HepG2 (cell line): ENCODE data around the gene TXN. TPM values are rescaled to one million over a fixed set of nuclear protein-coding genes. Genes with fewer than 3 reads are reported as not detected.

Experiments used
- DZIP1 ChIP-seq: sonication (generic); formaldehyde crosslinking; IDR thresholded peaks from 2 replicates; pipeline ENCODE4 v1.5.0; 2020; ENCODE audit warnings: mild to moderate bottlenecking, missing genetic modification reagents
- HCFC1 ChIP-seq: fragments of 150-350 bp; IDR thresholded peaks from 2 replicates; pipeline ENCODE4 v1.6.1; 2014; ENCODE audit warnings: low read depth, low read length
- HES4 ChIP-seq: sonication (generic); formaldehyde crosslinking; IDR thresholded peaks from 2 replicates; pipeline ENCODE4 v1.9.0; 2021; ENCODE audit warnings: mild to moderate bottlenecking, missing genetic modification reagents, borderline replicate concordance
- HHEX ChIP-seq: IDR thresholded peaks from 2 replicates; pipeline ENCODE4 v1.6.1; 2016; ENCODE audit warnings: control low read depth
- KLF16 ChIP-seq, 2 experiments: sonication (generic) in 1 of 2; formaldehyde crosslinking in 1 of 2; IDR thresholded peaks; 2 replicates each; pipeline versions ENCODE4 v1.6.1 to v1.8.0; 2016 to 2023; ENCODE audit warnings: missing genetic modification reagents in 2 of 2, missing compliant biosample characterization in 1 of 2
- TBL1XR1 ChIP-seq: fragments of 150-350 bp; IDR thresholded peaks from 2 replicates; pipeline ENCODE4 v1.6.1; 2014; ENCODE audit warnings: borderline replicate concordance, low read length; ENCODE audit not compliant: partially characterized antibody
- TCF7 ChIP-seq: sonication (generic); IDR thresholded peaks from 2 replicates; pipeline ENCODE4 v1.6.1; 2016; ENCODE audit warnings: antibody characterized with exemption, low read depth
- ZBTB3 ChIP-seq: sonication (generic); formaldehyde crosslinking; IDR thresholded peaks from 2 replicates; pipeline ENCODE4 v1.4.0; 2020; ENCODE audit warnings: low read depth, mild to moderate bottlenecking, moderate library complexity, missing genetic modification reagents, borderline replicate concordance
- ZNF180 ChIP-seq: sonication (generic); formaldehyde crosslinking; IDR thresholded peaks from 2 replicates; pipeline ENCODE4 v1.4.0; 2020; ENCODE audit warnings: low read depth, missing genetic modification reagents, borderline replicate concordance
- ZNF281 ChIP-seq: sonication (generic); formaldehyde crosslinking; IDR thresholded peaks from 2 replicates; pipeline ENCODE4 v1.4.0; 2020; ENCODE audit warnings: missing genetic modification reagents, borderline replicate concordance
- ZNF30 ChIP-seq: sonication (generic); formaldehyde crosslinking; IDR thresholded peaks from 2 replicates; pipeline ENCODE4 v1.5.0; 2020; ENCODE audit warnings: mild to moderate bottlenecking, missing genetic modification reagents
- ZNF557 ChIP-seq: sonication (generic); formaldehyde crosslinking; IDR thresholded peaks from 2 replicates; pipeline ENCODE4 v1.4.0; 2020; ENCODE audit warnings: missing genetic modification reagents
- ZNF562 ChIP-seq: sonication (generic); formaldehyde crosslinking; IDR thresholded peaks from 2 replicates; pipeline ENCODE4 v1.8.0; 2022; ENCODE audit warnings: missing genetic modification reagents, borderline replicate concordance
- ZNF567 ChIP-seq: sonication (generic); formaldehyde crosslinking; IDR thresholded peaks from 2 replicates; pipeline ENCODE4 v1.8.1; 2023; ENCODE audit warnings: mild to moderate bottlenecking, missing genetic modification reagents, borderline replicate concordance
- polyA plus RNA-seq, 8 experiments: library from polyadenylated mRNA; depleted of rRNA in 3 of 8; stranded (reverse) in 7 of 8; unstranded in 1 of 8; fragments of >200 nt; fragmentation: Illumina TruSeq in 4 of 8; extraction: Trizol in 4 of 8; gene quantifications; 2 replicates each; pipeline versions ENCODE4 v1.2.1 to v1.2.3, GENCODE V29; 2011 to 2016; ENCODE audit warnings: low read depth in 4 of 8, missing spikeins in 1 of 8, mixed read lengths in 1 of 8; ENCODE audit not compliant: insufficient read depth in 1 of 8
- total RNA-seq, 5 experiments: library from RNA; depleted of rRNA; stranded (reverse); fragments of >200 nt; fragmentation: Illumina TruSeq; extraction: Trizol; gene quantifications; 2 replicates each; pipeline ENCODE4 v1.2.3, GENCODE V29; 2016; ENCODE audit warnings: low read depth in 1 of 5
- TF ChIP-seq, protein P1 (sequence below): IDR thresholded peaks from 2 replicates; pipeline ENCODE4 v1.6.1; 2018; ENCODE audit warnings: missing genetic modification reagents, mild to moderate bottlenecking, missing compliant biosample characterization
- TF ChIP-seq, protein P2 (sequence below): sonication (generic); formaldehyde crosslinking; IDR thresholded peaks from 2 replicates; pipeline ENCODE4 v1.4.0; 2020; ENCODE audit warnings: missing genetic modification reagents
- TF ChIP-seq, protein P3 (sequence below): sonication (generic); formaldehyde crosslinking; IDR thresholded peaks from 2 replicates; pipeline ENCODE4 v1.9.0; 2021; ENCODE audit warnings: missing genetic modification reagents, borderline replicate concordance

The TXN gene
- total and polyA plus RNA-seq, 2 of the 13 experiments (the other 11 are each of a cell fraction or from before 2014, with no cell fraction given), result 364 to 470 TPM

DNA sequence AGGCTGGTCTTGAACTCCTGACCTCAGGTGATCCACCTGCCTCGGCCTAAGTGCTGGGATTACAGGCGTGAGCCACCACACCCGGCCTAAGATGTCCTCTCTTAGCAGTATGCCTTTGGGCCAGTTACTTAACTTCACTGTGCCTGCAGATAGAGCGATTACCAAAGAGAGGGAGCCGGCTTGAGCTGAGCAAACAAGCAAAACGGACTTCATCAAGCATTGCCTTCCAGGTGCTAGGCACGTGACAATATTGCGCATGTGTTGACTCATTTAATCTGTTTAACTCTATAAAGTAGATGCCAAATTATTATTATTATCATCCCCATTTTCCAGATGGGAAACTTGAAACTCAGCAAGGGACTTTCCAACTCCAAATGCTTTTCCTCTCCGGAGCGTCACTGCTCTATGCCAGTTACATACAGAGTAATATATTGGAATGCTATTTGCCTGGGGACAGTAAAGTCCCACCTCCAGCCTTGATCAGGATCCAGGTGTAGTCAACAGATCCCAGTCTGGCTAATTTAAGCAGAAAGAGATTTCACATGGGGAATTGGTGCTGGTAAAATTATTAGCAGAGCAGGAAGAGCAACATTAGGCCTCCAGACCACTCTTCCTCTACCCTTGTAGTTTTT, 42.8 kb downstream of the TXN start (continued):
- TF ChIP-seq, protein P1, sequence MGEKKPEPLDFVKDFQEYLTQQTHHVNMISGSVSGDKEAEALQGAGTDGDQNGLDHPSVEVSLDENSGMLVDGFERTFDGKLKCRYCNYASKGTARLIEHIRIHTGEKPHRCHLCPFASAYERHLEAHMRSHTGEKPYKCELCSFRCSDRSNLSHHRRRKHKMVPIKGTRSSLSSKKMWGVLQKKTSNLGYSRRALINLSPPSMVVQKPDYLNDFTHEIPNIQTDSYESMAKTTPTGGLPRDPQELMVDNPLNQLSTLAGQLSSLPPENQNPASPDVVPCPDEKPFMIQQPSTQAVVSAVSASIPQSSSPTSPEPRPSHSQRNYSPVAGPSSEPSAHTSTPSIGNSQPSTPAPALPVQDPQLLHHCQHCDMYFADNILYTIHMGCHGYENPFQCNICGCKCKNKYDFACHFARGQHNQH (CRISPR knock-in tag), result peak; percentile 16; the same call in 1 of the 2 replicates
- TF ChIP-seq ZNF180 (no peak), ZNF281 (CRISPR knock-in tag) (no peak), ZNF557 (CRISPR knock-in tag) (no peak), TBL1XR1 (no peak), DZIP1 (CRISPR knock-in tag) (no peak), ZNF567 (CRISPR knock-in tag) (no peak), KLF16 (CRISPR knock-in tag; IDR thresholded peaks at IDR 0.05) (0 out of 4 replicates have a peak, but pooled peaks of 1 of the 2 experiments have one; percentile 29), HCFC1 (no peak), ZNF562 (CRISPR knock-in tag) (no peak), TCF7 (no peak), ZNF30 (CRISPR knock-in tag) (no peak), HHEX (CRISPR knock-in tag) (no peak), HES4 (CRISPR knock-in tag) (0 out of 2 replicates have a peak, but pooled peaks have one; percentile 23), ZBTB3 (CRISPR knock-in tag) (0 out of 2 replicates have a peak, but pooled peaks have one; percentile 25)
- TF ChIP-seq, protein P2, sequence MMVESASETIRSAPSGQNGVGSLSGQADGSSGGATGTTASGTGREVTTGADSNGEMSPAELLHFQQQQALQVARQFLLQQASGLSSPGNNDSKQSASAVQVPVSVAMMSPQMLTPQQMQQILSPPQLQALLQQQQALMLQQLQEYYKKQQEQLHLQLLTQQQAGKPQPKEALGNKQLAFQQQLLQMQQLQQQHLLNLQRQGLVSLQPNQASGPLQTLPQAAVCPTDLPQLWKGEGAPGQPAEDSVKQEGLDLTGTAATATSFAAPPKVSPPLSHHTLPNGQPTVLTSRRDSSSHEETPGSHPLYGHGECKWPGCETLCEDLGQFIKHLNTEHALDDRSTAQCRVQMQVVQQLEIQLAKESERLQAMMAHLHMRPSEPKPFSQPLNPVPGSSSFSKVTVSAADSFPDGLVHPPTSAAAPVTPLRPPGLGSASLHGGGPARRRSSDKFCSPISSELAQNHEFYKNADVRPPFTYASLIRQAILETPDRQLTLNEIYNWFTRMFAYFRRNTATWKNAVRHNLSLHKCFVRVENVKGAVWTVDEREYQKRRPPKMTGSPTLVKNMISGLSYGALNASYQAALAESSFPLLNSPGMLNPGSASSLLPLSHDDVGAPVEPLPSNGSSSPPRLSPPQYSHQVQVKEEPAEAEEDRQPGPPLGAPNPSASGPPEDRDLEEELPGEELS (CRISPR knock-in tag), result peak; percentile 57; the same call in 1 of the 2 replicates
- TF ChIP-seq, protein P3, sequence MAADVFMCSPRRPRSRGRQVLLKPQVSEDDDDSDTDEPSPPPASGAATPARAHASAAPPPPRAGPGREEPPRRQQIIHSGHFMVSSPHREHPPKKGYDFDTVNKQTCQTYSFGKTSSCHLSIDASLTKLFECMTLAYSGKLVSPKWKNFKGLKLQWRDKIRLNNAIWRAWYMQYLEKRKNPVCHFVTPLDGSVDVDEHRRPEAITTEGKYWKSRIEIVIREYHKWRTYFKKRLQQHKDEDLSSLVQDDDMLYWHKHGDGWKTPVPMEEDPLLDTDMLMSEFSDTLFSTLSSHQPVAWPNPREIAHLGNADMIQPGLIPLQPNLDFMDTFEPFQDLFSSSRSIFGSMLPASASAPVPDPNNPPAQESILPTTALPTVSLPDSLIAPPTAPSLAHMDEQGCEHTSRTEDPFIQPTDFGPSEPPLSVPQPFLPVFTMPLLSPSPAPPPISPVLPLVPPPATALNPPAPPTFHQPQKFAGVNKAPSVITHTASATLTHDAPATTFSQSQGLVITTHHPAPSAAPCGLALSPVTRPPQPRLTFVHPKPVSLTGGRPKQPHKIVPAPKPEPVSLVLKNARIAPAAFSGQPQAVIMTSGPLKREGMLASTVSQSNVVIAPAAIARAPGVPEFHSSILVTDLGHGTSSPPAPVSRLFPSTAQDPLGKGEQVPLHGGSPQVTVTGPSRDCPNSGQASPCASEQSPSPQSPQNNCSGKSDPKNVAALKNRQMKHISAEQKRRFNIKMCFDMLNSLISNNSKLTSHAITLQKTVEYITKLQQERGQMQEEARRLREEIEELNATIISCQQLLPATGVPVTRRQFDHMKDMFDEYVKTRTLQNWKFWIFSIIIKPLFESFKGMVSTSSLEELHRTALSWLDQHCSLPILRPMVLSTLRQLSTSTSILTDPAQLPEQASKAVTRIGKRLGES (CRISPR knock-in tag), result no peak
